Neutrophil (primary cell): ENCODE measurements around the gene TIMM50.

Experiments used
- H3K27ac ChIP-seq: fragments of 200-600 bp; sonication (generic); 2 replicates; pipeline ENCODE4 v1.5.1; 2016; ENCODE audit warnings: mild to moderate bottlenecking, moderate library complexity
- H3K27me3 ChIP-seq: fragments of 200-600 bp; sonication (generic); 2 replicates; pipeline ENCODE4 v1.6.0; 2016; ENCODE audit warnings: mild to moderate bottlenecking
- H3K36me3 ChIP-seq: fragments of 200-600 bp; sonication (generic); 2 replicates; pipeline ENCODE4 v1.5.1; 2017
- H3K4me1 ChIP-seq, 2 experiments: fragments of 200-600 bp in 1 of 2; sonication (generic) in 1 of 2; 1 replicate in 1 of 2; 2 replicates in 1 of 2; pipeline versions ENCODE4 v1.5.1 to v1.6.1; 2013 to 2016; ENCODE audit warnings: low read depth in 1 of 2, low read length in 1 of 2, mild to moderate bottlenecking in 1 of 2, moderate library complexity in 1 of 2; ENCODE audit not compliant: control insufficient read depth in 1 of 2, insufficient read depth in 1 of 2
- H3K4me3 ChIP-seq, 2 experiments: fragments of 200-600 bp in 1 of 2; sonication (generic) in 1 of 2; 1 replicate in 1 of 2; 2 replicates in 1 of 2; pipeline ENCODE4 v1.5.1; 2013 to 2016; ENCODE audit warnings: low read depth in 1 of 2, low read length in 1 of 2, mild to moderate bottlenecking in 1 of 2, moderate library complexity in 1 of 2
- H3K9me3 ChIP-seq: fragments of 200-600 bp; sonication (generic); 2 replicates; pipeline ENCODE4 v1.5.1; 2016
- TF ChIP-seq, protein P1 (sequence below): fragments of 200-600 bp; sonication (generic); IDR thresholded peaks from 2 replicates; pipeline ENCODE4 v1.5.1; 2016; ENCODE audit warnings: antibody characterized with exemption

TIMM50 gene

DNA sequence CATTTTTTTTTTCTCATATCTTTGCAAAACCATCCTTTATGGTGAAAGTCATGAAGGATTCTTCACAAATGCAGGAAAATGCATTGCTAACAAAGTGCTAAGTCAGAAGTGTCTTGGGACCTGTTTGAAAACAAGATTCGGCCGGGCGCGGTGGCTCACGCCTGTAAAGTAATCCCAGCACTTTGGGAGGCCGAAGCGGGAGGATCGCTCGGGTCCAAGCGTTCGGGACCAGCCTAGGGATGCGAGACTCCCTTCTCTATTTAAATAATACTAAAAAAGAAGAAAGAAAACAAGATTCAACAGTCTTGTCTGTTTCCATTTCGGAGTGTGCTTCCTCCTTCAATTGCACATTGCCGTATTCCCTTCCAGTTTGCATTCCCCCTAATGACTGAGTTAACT, 51.2 kb downstream of the TIMM50 start:
- Histone ChIP-seq H3K4me1 (peaks cover 10 to 12% of the 10 kb centered on the region in 2 experiments), H3K36me3 (no peaks in the 10 kb centered on the region), H3K27me3 (no peaks in the 10 kb centered on the region), H3K4me3 (peak overlapping the region; percentile 68 to 80), H3K27ac (peak overlapping the region; percentile 64), H3K9me3 (no peaks in the 10 kb centered on the region)
- TF ChIP-seq, protein P1, sequence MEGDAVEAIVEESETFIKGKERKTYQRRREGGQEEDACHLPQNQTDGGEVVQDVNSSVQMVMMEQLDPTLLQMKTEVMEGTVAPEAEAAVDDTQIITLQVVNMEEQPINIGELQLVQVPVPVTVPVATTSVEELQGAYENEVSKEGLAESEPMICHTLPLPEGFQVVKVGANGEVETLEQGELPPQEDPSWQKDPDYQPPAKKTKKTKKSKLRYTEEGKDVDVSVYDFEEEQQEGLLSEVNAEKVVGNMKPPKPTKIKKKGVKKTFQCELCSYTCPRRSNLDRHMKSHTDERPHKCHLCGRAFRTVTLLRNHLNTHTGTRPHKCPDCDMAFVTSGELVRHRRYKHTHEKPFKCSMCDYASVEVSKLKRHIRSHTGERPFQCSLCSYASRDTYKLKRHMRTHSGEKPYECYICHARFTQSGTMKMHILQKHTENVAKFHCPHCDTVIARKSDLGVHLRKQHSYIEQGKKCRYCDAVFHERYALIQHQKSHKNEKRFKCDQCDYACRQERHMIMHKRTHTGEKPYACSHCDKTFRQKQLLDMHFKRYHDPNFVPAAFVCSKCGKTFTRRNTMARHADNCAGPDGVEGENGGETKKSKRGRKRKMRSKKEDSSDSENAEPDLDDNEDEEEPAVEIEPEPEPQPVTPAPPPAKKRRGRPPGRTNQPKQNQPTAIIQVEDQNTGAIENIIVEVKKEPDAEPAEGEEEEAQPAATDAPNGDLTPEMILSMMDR, result no peak

DNA sequence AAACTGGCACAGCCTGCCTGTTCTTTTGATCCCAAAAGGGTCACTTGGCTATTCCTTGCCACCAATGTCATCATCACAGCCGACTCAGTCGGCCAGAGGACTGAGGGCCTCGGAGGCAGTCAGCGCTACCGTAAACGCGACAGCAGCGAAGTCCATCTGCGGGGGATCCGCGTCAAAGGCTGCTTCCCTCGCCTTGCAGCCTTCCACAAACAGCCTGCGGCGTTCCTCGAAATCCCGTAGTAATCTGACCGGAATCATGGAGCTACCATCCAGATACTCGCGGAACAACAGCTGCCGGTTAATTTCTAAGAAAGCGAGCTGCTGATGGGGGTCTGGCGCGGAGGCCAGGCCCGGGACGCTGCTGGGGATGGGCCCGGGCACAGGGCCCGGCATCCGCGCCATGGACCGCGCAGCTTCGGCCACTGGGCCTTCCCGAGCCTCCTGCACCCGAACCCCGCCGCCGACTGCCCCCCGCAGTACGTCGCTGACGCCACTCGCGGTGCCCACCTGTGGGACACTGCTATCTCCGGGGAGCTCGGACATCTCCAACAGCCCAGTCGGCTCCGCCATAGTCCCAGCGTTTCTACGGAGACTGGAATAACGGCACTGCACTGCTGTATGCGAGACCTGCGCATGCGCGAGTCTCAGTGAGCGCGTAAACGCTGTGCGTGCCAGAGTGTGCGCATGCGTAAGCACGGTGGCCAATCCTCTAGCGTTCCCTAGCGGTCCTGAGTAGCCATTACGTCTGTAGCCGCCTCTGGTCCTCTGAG, 51.8 kb downstream of the TIMM50 start, which contains the start of gene EID2B:
Gene EID2B, minus strand, starts transcription at position 620 of the 770 bp plus-strand sequence. Its CDS starts 50 bp downstream, at position 570.
- Histone ChIP-seq H3K36me3 (no peaks in the 10 kb centered on the region), H3K4me1 (peaks cover 10 to 12% of the 10 kb centered on the region in 2 experiments), H3K27me3 (no peaks in the 10 kb centered on the region), H3K9me3 (no peaks in the 10 kb centered on the region), H3K4me3 (peak within 1 kb of the TSS; percentile 68 to 80), H3K27ac (peak within 1 kb of the TSS; percentile 64)
- TF ChIP-seq, protein P1, result peak; percentile 95

DNA sequence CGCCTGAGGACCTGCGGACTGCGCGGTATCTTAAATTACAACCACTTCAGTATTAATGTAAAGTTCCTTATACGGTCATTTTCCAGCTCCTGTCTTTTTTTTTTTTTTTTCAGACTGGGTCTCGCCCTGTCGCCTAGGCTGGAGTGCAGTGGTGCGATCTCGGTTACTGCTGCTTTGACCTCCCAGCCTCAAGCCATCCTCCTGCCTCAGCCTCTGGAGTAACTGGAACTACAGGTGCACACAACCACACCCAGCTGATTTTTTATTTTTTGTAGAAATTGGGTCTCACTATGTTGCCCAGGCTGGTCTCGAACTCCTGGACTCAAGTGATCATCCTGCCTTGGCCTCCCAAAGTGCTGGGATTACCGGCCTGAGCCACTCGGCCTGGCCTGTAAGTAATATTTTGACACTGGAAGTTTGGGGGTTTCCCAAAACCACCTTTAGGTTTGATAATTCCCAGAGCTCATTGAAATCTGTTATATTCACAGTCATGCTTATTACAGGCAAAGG, 52.4 kb downstream of the TIMM50 start:
- TF ChIP-seq, protein P1, result no peak
- Histone ChIP-seq H3K36me3 (no peaks in the 10 kb centered on the region), H3K9me3 (no peaks in the 10 kb centered on the region), H3K4me1 (peaks cover 10 to 12% of the 10 kb centered on the region in 2 experiments), H3K4me3 (peak overlapping the region; percentile 68 to 80), H3K27me3 (no peaks in the 10 kb centered on the region), H3K27ac (no peak overlapping the region)

DNA sequence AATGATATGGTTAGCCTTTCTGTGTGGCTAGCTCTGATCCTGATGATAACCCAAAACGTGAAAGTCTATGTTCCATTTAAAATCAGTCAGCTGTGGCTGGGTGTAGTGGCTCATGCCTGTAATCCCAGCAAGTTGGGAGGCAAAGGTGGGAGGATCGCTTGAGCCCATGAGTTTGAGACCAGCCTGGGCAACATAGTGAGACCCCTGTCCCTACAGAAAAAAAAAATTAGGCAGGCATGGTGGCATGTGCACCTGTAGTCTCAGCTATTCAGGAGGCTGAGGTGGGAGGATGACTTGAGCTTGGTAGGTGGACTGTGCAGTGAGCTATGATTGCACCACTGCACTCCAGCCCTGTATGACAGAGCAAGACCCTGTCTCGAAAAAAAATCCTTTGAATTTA, 53.2 kb downstream of the TIMM50 start:
- no peak overlapping the region for H3K4me3 ChIP-seq
- H3K4me1 ChIP-seq, result peaks cover 11 to 12% of the 10 kb centered on the region in 2 experiments
- no peaks in the 10 kb centered on the region for H3K36me3 ChIP-seq
- no peaks in the 10 kb centered on the region for H3K9me3 ChIP-seq
- TF ChIP-seq, protein P1, result no peak
- H3K27me3 ChIP-seq, result peaks cover under 1% of the 10 kb centered on the region
- H3K27ac ChIP-seq, result no peak overlapping the region

DNA sequence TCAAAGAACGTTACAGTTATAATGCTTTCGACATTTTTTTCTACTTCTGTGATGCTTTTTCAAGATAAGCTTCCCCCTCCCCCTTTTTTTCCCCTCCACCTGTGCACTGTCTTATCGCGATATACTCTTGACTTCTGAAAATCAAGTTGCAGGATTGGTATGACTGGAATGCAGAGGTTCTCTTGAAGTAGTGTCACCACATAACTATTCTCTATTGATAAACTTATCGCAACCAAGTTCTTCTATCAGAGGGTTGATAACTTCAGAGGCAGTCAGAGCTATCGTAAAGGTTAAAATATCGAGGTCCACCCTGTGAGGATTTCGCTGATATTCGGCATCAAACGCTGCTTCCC, 58.5 kb downstream of the TIMM50 start:
- TF ChIP-seq, protein P1, result no peak
- peaks cover 26% of the 10 kb centered on the region for H3K27me3 ChIP-seq
- peak overlapping the region; percentile 74 for H3K27ac ChIP-seq
- peak overlapping the region; percentile 70 to 79 for H3K4me3 ChIP-seq
- peaks cover 8 to 12% of the 10 kb centered on the region in 2 experiments for H3K4me1 ChIP-seq
- no peaks in the 10 kb centered on the region for H3K36me3 ChIP-seq
- no peaks in the 10 kb centered on the region for H3K9me3 ChIP-seq
